K562 (cell line): Measurements from ENCODE around the gene SHFL. TPM values are rescaled to one million over a fixed set of nuclear protein-coding genes. Genes with fewer than 3 reads are reported as not detected.

ENCODE experiments used
- CREB3 ChIP-seq: fragments of 450-650 bp; conservative IDR thresholded peaks from 2 replicates; pipeline ENCODE4 v1.6.1; 2016; ENCODE audit warnings: missing genetic modification characterization, low read depth, mild to moderate bottlenecking, missing compliant biosample characterization, moderate library complexity
- GATAD2B ChIP-seq: fragments of 450-650 bp; IDR thresholded peaks from 2 replicates; pipeline ENCODE4 v1.6.1; 2017; ENCODE audit warnings: mild to moderate bottlenecking, borderline replicate concordance
- POLR2G ChIP-seq: fragments of 200-400 bp; formaldehyde crosslinking; IDR thresholded peaks from 2 replicates; pipeline ENCODE4 v1.6.1; 2017; ENCODE audit warnings: low read depth, mild to moderate bottlenecking, antibody characterized with exemption, low read length, moderate library complexity
- RNF2 ChIP-seq: sonication (generic); IDR thresholded peaks from 2 replicates; pipeline ENCODE4 v1.6.1; 2016
- STAT5B ChIP-seq: fragments of 250-450 bp; sonication (Bioruptor Pico); IDR thresholded peaks from 2 replicates; pipeline ENCODE4 v1.8.0; 2021; ENCODE audit warnings: mild to moderate bottlenecking, inconsistent platforms
- UBTF ChIP-seq, 2 experiments: IDR thresholded peaks; 2 replicates each; pipeline ENCODE4 v1.6.1; 2012; ENCODE audit warnings: improper control_type of control experiment in 2 of 2, low read depth in 2 of 2, low read length in 2 of 2, borderline replicate concordance in 1 of 2
- ZNF146 ChIP-seq: IDR thresholded peaks from one replicate; pipeline ENCODE4 v1.6.1; 2018; ENCODE audit warnings: missing compliant biosample characterization; ENCODE audit not compliant: unreplicated experiment
- ZNF717 ChIP-seq: fragments of 250-450 bp; sonication (Bioruptor Pico); IDR thresholded peaks from 2 replicates; pipeline ENCODE4 v1.5.0; 2021
- ZNF75A ChIP-seq: fragments of 450-650 bp; formaldehyde crosslinking; IDR thresholded peaks from 2 replicates; pipeline ENCODE4 v1.4.0; 2020; ENCODE audit warnings: mild to moderate bottlenecking
- polyA plus RNA-seq, 8 experiments: library from polyadenylated mRNA; depleted of rRNA in 4 of 8; stranded (reverse) in 5 of 8; unstranded in 3 of 8; fragments of >200 nt; fragmentation: Nextera tagmentation in 2 of 8; fragmentation: Illumina TruSeq in 1 of 8; extraction: Ambion mirVana in 2 of 8; extraction: Trizol in 1 of 8; gene quantifications; 2 replicates each; pipeline versions ENCODE4 v1.2.1 to v1.2.3, GENCODE V29; 2011 to 2014; ENCODE audit warnings: inconsistent platforms in 1 of 8, missing spikeins in 1 of 8
- total RNA-seq, 7 experiments: library from RNA; depleted of rRNA in 6 of 7; stranded (reverse); fragments of >200 nt in 6 of 7; fragmentation: Illumina TruSeq in 2 of 7; extraction: Trizol in 2 of 7; gene quantifications; 2 replicates each; pipeline versions ENCODE4 v1.2.1 to v1.2.3, GENCODE V29; 2011 to 2021; ENCODE audit warnings: low replicate concordance in 1 of 7
- TF ChIP-seq, protein P1 (sequence below): sonication (generic); formaldehyde crosslinking; IDR thresholded peaks from 2 replicates; pipeline ENCODE4 v1.8.0; 2022; ENCODE audit warnings: mild to moderate bottlenecking, missing genetic modification reagents
- TF ChIP-seq, protein P2 (sequence below): fragments of 450-650 bp; IDR thresholded peaks from one replicate; pipeline ENCODE4 v1.6.1; 2018; ENCODE audit warnings: mild to moderate bottlenecking, moderate library complexity; ENCODE audit not compliant: partially characterized antibody
- TF ChIP-seq, protein P3 (sequence below): fragments of 250-450 bp; sonication (Bioruptor Pico); IDR thresholded peaks from 2 replicates; pipeline ENCODE4 v1.4.0; 2020; ENCODE audit warnings: borderline replicate concordance
- TF ChIP-seq, protein P4 (sequence below): sonication (generic); IDR thresholded peaks from 2 replicates; pipeline ENCODE4 v1.6.1; 2016
- TF ChIP-seq, protein P5 (sequence below): fragments of 450-650 bp; formaldehyde crosslinking; IDR thresholded peaks from 2 replicates; pipeline ENCODE4 v1.4.0; 2020; ENCODE audit warnings: mild to moderate bottlenecking, moderate library complexity

Gene SHFL
- total and polyA plus RNA-seq, 9 of the 15 experiments (the other 6 are each of a cell fraction or from before 2014, with no cell fraction given), result 1.5 to 25.7 (median 13.0) TPM

DNA sequence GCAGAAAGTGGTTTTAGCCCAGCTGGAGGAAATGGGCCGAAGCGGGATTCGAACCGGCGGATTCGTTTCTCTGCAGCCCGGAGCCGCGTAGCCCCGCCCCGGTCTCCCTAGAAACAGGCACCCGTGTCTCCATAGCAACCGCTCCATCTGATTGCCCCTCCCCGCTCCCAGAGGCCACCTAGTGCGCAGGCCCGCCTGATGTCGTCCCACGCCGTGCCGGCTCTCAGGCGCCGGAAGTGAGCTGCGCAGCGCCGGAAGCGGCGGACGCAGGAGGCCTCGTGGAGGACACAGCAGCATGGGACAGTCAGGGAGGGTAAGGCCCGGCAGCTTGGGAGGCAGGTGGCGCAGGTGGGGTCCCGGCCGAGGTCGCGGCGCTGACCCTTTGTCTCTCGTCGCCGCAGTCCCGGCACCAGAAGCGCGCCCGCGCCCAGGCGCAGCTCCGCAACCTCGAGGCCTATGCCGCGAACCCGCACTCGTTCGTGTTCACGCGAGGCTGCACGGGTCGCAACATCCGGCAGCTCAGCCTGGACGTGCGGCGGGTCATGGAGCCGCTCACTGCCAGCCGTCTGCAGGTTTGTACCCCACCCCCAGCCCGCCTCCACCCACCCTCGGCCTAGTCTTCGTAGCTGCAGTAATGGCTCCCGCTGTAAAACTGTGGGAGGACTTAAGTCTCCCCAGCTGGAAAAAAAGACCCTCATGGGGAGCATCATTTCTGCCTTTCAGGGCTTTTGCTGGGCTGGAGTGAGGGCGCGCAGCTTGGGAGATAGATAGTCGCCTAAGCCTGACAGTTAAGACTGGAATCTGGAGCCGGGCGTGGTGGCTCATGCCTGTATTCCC lies 20.2 kb downstream of the SHFL start, which contains the start of gene PPAN (continued):
- TF ChIP-seq CREB3 (tag) (no peak), ZNF146 (no peak), ZNF75A (CRISPR knock-in tag) (no peak), RNF2 (0 out of 2 replicates have a peak, but pooled peaks have one; percentile 54), ZNF717 (CRISPR knock-in tag) (no peak), GATAD2B (no peak), STAT5B (CRISPR knock-in tag) (no peak), POLR2G (peak; percentile 94), UBTF (IDR thresholded peaks at IDR 0.05; ENCODE audit: borderline replicate concordance in 1 of 2, low read depth in 2 of 2, low read length in 2 of 2) (no peak)
- TF ChIP-seq, protein P1, sequence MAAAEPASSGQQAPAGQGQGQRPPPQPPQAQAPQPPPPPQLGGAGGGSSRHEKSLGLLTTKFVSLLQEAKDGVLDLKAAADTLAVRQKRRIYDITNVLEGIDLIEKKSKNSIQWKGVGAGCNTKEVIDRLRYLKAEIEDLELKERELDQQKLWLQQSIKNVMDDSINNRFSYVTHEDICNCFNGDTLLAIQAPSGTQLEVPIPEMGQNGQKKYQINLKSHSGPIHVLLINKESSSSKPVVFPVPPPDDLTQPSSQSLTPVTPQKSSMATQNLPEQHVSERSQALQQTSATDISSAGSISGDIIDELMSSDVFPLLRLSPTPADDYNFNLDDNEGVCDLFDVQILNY (CRISPR knock-in tag), result no peak
- TF ChIP-seq, protein P2, sequence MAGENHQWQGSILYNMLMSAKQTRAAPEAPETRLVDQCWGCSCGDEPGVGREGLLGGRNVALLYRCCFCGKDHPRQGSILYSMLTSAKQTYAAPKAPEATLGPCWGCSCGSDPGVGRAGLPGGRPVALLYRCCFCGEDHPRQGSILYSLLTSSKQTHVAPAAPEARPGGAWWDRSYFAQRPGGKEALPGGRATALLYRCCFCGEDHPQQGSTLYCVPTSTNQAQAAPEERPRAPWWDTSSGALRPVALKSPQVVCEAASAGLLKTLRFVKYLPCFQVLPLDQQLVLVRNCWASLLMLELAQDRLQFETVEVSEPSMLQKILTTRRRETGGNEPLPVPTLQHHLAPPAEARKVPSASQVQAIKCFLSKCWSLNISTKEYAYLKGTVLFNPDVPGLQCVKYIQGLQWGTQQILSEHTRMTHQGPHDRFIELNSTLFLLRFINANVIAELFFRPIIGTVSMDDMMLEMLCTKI, result no peak
- TF ChIP-seq, protein P3, sequence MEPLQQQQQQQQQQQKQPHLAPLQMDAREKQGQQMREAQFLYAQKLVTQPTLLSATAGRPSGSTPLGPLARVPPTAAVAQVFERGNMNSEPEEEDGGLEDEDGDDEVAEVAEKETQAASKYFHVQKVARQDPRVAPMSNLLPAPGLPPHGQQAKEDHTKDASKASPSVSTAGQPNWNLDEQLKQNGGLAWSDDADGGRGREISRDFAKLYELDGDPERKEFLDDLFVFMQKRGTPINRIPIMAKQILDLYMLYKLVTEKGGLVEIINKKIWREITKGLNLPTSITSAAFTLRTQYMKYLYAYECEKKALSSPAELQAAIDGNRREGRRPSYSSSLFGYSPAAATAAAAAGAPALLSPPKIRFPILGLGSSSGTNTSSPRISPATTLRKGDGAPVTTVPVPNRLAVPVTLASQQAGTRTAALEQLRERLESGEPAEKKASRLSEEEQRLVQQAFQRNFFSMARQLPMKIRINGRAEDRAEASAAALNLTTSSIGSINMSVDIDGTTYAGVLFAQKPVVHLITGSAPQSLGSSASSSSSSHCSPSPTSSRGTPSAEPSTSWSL (CRISPR knock-in tag), result no peak
- TF ChIP-seq, protein P4, sequence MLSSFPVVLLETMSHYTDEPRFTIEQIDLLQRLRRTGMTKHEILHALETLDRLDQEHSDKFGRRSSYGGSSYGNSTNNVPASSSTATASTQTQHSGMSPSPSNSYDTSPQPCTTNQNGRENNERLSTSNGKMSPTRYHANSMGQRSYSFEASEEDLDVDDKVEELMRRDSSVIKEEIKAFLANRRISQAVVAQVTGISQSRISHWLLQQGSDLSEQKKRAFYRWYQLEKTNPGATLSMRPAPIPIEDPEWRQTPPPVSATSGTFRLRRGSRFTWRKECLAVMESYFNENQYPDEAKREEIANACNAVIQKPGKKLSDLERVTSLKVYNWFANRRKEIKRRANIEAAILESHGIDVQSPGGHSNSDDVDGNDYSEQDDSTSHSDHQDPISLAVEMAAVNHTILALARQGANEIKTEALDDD, result no peak
- TF ChIP-seq, protein P5, sequence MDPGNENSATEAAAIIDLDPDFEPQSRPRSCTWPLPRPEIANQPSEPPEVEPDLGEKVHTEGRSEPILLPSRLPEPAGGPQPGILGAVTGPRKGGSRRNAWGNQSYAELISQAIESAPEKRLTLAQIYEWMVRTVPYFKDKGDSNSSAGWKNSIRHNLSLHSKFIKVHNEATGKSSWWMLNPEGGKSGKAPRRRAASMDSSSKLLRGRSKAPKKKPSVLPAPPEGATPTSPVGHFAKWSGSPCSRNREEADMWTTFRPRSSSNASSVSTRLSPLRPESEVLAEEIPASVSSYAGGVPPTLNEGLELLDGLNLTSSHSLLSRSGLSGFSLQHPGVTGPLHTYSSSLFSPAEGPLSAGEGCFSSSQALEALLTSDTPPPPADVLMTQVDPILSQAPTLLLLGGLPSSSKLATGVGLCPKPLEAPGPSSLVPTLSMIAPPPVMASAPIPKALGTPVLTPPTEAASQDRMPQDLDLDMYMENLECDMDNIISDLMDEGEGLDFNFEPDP (CRISPR knock-in tag), result no peak
